ENCODE data around the gene NSF. TPM values are rescaled to one million over a fixed set of nuclear protein-coding genes. Genes with fewer than 3 reads are reported as not detected.

The NSF gene
- total RNA-seq, 2 experiments from 2014 or later, result 41.4 to 46.2 TPM

DNA sequence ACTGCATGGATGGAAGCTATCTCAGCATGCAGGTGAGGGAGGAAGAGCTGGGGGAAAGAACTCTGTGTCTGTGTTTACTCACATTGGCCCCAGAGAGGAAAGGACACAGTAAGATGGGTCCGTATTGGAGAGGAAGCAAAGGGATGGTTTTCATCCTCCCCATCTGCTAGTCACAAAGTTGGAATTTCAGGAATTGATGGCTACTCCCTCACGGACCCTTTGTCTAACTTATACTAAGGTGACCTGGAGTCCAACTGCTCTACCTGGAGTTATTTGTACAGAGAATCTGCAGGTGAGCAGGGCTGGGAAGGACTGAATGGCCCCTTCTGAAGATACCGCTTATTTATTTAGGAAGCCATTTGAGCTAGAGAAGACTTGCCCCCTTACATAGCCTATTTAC is 172.9 kb downstream of the NSF start:
- intact Hi-C loops (cut with micrococcal nuclease), result no loop called here
- ATAC-seq, result no peak
- DNase-seq, result no peak
- Mint-ChIP-seq H3K27ac (no peak overlapping the region), H3K36me3 (ENCODE audit: low read depth) (no peaks in the 10 kb centered on the region), H3K4me1 (ENCODE audit: low read depth) (no peaks in the 10 kb centered on the region), H3K9me3 (no peaks in the 10 kb centered on the region), H3K27me3 (no peaks in the 10 kb centered on the region), H3K4me3 (no peak overlapping the region)
- ChIA-PET POLR2A (no interaction called here), CTCF (no interaction called here)
- TF ChIP-seq, protein P1, sequence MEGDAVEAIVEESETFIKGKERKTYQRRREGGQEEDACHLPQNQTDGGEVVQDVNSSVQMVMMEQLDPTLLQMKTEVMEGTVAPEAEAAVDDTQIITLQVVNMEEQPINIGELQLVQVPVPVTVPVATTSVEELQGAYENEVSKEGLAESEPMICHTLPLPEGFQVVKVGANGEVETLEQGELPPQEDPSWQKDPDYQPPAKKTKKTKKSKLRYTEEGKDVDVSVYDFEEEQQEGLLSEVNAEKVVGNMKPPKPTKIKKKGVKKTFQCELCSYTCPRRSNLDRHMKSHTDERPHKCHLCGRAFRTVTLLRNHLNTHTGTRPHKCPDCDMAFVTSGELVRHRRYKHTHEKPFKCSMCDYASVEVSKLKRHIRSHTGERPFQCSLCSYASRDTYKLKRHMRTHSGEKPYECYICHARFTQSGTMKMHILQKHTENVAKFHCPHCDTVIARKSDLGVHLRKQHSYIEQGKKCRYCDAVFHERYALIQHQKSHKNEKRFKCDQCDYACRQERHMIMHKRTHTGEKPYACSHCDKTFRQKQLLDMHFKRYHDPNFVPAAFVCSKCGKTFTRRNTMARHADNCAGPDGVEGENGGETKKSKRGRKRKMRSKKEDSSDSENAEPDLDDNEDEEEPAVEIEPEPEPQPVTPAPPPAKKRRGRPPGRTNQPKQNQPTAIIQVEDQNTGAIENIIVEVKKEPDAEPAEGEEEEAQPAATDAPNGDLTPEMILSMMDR (IDR thresholded peaks at IDR 0.05), result no peak

DNA sequence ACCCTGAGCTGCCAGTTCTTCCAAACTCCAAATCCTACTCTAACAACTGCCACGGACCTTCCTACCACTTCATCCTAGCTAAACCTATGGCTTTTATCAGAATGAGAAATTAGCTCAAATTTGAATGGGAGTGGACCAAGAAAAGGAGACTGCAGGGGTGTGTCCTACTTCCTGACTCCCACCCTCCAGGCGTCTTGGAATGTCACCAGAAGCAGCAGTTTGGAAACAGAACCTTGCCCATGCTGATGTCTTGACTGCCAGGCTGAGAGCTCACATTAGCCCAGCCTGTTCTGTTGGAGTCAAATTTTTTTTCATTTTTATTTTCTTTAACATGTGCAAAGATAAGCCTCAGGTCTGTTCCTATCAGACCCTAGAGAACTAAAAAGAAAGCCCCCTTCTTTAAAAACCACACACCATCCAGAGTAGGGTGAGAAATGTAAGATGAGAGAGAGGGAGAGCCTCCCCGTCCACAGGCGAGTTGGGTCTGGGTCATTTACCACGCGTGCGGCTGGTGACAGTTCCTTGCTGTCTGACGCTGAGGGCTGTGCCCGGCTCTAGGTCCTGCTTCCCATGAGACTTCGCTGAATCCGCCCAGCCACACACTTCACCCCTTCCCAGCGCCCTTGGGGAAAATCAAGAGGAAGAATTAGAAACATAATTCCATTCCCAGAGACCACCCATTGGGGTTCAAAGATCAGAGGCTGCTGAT is 173.7 kb downstream of the NSF start:
- no peak for DNase-seq
- no peak for ATAC-seq
- Mint-ChIP-seq H3K9me3 (no peaks in the 10 kb centered on the region), H3K27me3 (no peaks in the 10 kb centered on the region), H3K4me3 (no peak overlapping the region), H3K4me1 (ENCODE audit: low read depth) (no peaks in the 10 kb centered on the region), H3K27ac (no peak overlapping the region), H3K36me3 (ENCODE audit: low read depth) (no peaks in the 10 kb centered on the region)
- CTCF ChIA-PET, result no interaction called here
- POLR2A ChIA-PET, result no interaction called here
- intact Hi-C loops (cut with micrococcal nuclease), result no loop called here
- TF ChIP-seq, protein P1 (IDR thresholded peaks at IDR 0.05), result no peak

DNA sequence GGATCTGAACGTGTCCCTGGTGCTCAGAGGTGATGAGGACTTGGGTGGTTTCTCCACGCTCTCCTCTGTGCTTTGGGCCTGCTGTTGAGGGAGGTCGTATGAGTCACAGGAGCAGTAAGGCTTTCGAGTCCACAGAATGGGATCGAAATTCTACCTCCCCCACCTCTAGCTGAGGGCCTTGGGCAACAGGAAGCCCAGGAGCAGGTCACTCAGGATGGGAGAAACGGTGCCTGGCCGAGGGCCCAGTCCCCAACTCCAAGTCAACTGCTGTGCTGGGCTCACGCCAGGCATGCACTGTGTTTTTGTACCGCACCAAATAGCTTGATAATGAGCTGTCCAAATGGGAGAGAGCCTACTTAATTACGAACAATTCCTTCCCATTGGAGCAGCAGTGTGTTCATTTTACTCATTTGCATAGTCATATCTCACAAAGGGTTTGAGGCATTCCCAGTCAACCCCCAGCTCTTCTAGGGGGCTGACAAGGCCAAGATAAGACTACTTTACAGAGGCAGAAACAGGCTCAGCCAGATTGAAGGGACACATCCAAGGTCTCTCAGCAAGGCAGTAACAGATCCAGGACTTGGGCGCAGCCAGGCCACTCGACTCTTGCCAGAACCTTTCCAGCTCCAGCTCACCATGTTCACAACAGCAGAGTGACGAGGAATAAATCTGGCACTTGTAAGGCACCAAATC is 174.4 kb downstream of the NSF start:
- CTCF ChIA-PET, result no interaction called here
- no peak for ATAC-seq
- peaks cover 2% of the 10 kb centered on the region for H3K27me3 Mint-ChIP-seq

DNA sequence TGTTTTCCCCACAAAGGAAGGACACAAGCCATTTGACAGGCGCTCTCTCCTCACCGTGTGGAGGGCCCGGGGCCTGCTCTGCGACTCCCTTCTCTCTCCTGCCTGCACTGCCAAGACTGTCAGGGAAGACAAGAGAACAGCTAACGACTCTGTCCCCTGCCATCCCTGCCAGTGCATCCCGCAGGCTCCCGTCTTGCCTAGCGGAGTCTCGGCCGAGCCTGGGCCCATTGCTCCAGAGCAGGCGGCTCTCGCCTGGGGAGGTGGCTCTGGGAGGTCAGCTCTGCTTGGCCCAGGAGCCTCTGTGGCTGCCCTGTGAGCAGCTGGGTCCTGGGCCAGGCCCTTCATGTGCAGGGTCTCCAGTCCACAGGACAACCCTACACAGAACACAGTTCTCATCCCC is 175.0 kb downstream of the NSF start:
- DNase-seq (no peak), ATAC-seq (no peak)
- Mint-ChIP-seq H3K9me3 (no peaks in the 10 kb centered on the region), H3K4me3 (no peak overlapping the region), H3K4me1 (ENCODE audit: low read depth) (peaks cover 8% of the 10 kb centered on the region), H3K27ac (no peak overlapping the region), H3K36me3 (ENCODE audit: low read depth) (no peaks in the 10 kb centered on the region), H3K27me3 (peaks cover 6% of the 10 kb centered on the region)
- ChIA-PET POLR2A (no interaction called here), CTCF (no interaction called here)
- intact Hi-C loops (cut with micrococcal nuclease), result no loop called here
- TF ChIP-seq, protein P1 (IDR thresholded peaks at IDR 0.05), result no peak

More for the DNA sequence above, 174.4 kb downstream of the NSF start:
- H3K9me3 Mint-ChIP-seq, result no peaks in the 10 kb centered on the region
- H3K4me1 Mint-ChIP-seq (ENCODE audit: low read depth), result peaks cover 2% of the 10 kb centered on the region
- intact Hi-C loops (cut with micrococcal nuclease), result no loop called here
- H3K4me3 Mint-ChIP-seq, result no peak overlapping the region
- TF ChIP-seq, protein P1 (IDR thresholded peaks at IDR 0.05), result no peak
- H3K27ac Mint-ChIP-seq, result no peak overlapping the region
- no peaks in the 10 kb centered on the region for H3K36me3 Mint-ChIP-seq (ENCODE audit: low read depth)
- no peak for DNase-seq
- POLR2A ChIA-PET, result no interaction called here
